ENCODE measurements around the gene PRR11.

Gene PRR11

DNA sequence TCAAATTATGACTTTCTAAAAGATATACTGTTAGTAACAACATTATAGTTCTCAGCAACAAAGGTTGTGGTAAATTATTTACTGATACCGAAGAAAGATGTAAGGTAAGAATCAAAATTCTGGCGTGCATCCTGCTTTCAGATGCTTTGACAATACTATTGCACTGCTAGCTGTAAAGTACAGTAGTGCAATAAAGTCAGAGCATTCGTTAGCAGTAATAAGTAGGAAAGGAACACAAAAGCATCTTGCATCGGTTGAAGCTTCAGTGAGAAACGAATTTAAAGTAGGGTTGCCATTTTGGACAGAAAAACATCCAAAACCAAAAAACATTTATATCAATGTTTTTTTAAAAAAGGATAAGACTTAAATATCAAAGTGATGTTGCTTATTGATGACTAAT, 4.5 kb upstream of the PRR11 start:
- Histone ChIP-seq H3K36me3 (ENCODE audit: control insufficient read depth in 5 of 5, insufficient read depth in 5 of 5, low read length in 5 of 5) (no peaks in the 10 kb centered on the region), H3K9ac (ENCODE audit: low read length in 5 of 5) (no peak overlapping the region), H3K4me3 (ENCODE audit: low read depth in 1 of 5, low read length in 5 of 5) (no peak overlapping the region), H3K4me1 (ENCODE audit: control insufficient read depth in 5 of 5, insufficient read depth in 5 of 5, low read length in 5 of 5) (peaks cover 2 to 19% (median 14%) of the 10 kb centered on the region in 5 donors), H3K27me3 (ENCODE audit: control insufficient read depth in 5 of 5, insufficient read depth in 4 of 5, low read length in 5 of 5) (no peaks in the 10 kb centered on the region), H3K27ac (ENCODE audit: low read depth, low read length) (no peak overlapping the region), H3K9me3 (ENCODE audit: control insufficient read depth in 5 of 5, low read length in 5 of 5) (no peaks in the 10 kb centered on the region)

DNA sequence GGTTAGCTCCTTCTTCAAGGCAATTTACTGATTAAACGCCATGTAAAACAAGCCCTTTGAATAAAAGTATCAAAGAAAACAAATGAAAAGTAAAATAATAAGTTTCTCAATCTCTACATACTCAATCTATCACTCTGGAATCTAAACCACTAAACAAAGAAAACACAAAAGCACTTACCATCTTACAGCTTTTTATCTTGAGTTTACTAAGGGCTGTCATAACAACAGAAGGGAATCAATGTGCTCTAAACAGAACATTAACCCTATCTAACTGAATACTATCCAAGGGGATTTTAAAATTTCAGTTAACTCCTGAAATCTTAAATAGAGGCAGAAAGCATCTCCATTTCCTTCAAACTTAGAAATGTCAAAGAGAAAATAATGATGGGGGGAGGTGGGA, 4.0 kb upstream of the PRR11 start:
- no peaks in the 10 kb centered on the region for H3K27me3 ChIP-seq (ENCODE audit: control insufficient read depth in 5 of 5, insufficient read depth in 4 of 5, low read length in 5 of 5)
- H3K4me1 ChIP-seq (ENCODE audit: control insufficient read depth in 5 of 5, insufficient read depth in 5 of 5, low read length in 5 of 5): peaks cover 3 to 23% (median 17%) of the 10 kb centered on the region in 5 donors
- peak overlapping the region in 1 of 5 donors; percentile 20 for H3K9ac ChIP-seq (ENCODE audit: low read length in 5 of 5)
- no peak overlapping the region for H3K27ac ChIP-seq (ENCODE audit: low read depth, low read length)
- H3K4me3 ChIP-seq (ENCODE audit: low read depth in 1 of 5, low read length in 5 of 5): no peak overlapping the region
- H3K36me3 ChIP-seq (ENCODE audit: control insufficient read depth in 5 of 5, insufficient read depth in 5 of 5, low read length in 5 of 5): no peaks in the 10 kb centered on the region
- H3K9me3 ChIP-seq (ENCODE audit: control insufficient read depth in 5 of 5, low read length in 5 of 5): no peaks in the 10 kb centered on the region

DNA sequence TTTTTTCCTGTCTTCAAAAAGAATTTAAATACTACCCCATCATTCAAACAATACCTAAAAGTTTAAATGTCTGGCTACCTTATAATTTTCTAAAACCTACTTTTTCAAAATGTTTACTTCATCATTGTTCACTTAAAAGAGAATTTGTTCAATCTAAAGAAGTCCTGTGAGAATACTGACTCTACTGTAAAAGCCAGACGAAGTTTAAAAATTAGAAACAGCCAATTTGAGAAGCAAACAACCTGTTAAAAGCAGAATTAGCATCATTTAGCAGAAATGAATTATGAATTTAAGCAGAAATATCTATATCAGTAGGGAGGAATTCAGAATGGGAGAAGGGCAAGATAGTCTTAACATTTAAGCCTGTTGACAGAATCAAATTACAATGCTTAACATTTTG, 2.6 kb upstream of the PRR11 start:
- Histone ChIP-seq H3K27ac (ENCODE audit: low read depth, low read length) (no peak overlapping the region), H3K4me1 (ENCODE audit: control insufficient read depth in 5 of 5, insufficient read depth in 5 of 5, low read length in 5 of 5) (peaks cover 3 to 23% (median 17%) of the 10 kb centered on the region in 5 donors), H3K9me3 (ENCODE audit: control insufficient read depth in 5 of 5, low read length in 5 of 5) (no peaks in the 10 kb centered on the region), H3K27me3 (ENCODE audit: control insufficient read depth in 5 of 5, insufficient read depth in 4 of 5, low read length in 5 of 5) (no peaks in the 10 kb centered on the region), H3K36me3 (ENCODE audit: control insufficient read depth in 5 of 5, insufficient read depth in 5 of 5, low read length in 5 of 5) (no peaks in the 10 kb centered on the region), H3K4me3 (ENCODE audit: low read depth in 1 of 5, low read length in 5 of 5) (no peak overlapping the region), H3K9ac (ENCODE audit: low read length in 5 of 5) (no peak overlapping the region)

DNA sequence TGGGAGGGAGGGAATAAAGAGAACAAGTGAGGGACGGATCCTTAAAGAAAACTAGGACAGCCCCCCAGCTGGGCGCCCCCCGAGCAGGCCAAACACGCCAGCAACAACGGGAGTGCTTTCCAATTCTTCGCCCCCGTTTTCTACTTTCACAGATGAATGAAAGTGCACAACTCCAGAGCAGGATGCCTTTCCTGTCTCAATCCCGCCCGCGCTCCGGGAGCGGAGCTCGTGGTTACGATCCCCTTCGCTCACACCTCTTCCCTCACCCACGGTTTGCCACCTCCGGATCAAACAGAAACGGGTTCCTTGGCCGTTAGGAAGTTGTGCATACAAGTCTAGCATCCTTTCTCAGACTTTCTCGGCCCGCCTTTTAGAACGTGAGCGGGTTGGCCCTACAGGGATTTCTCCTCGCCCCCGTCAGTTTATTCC, 1.2 kb upstream of the PRR11 start:
- Histone ChIP-seq H3K4me3 (ENCODE audit: low read depth in 1 of 5, low read length in 5 of 5) (peak overlapping the region; percentile 81 to 98 (median 89)), H3K27ac (ENCODE audit: low read depth, low read length) (peak overlapping the region; percentile 63), H3K9ac (ENCODE audit: low read length in 5 of 5) (peak overlapping the region; percentile 23 to 80 (median 75)), H3K4me1 (ENCODE audit: control insufficient read depth in 5 of 5, insufficient read depth in 5 of 5, low read length in 5 of 5) (peaks cover 3 to 23% (median 17%) of the 10 kb centered on the region in 5 donors), H3K27me3 (ENCODE audit: control insufficient read depth in 5 of 5, insufficient read depth in 4 of 5, low read length in 5 of 5) (no peaks in the 10 kb centered on the region), H3K36me3 (ENCODE audit: control insufficient read depth in 5 of 5, insufficient read depth in 5 of 5, low read length in 5 of 5) (no peaks in the 10 kb centered on the region), H3K9me3 (ENCODE audit: control insufficient read depth in 5 of 5, low read length in 5 of 5) (no peaks in the 10 kb centered on the region)

DNA sequence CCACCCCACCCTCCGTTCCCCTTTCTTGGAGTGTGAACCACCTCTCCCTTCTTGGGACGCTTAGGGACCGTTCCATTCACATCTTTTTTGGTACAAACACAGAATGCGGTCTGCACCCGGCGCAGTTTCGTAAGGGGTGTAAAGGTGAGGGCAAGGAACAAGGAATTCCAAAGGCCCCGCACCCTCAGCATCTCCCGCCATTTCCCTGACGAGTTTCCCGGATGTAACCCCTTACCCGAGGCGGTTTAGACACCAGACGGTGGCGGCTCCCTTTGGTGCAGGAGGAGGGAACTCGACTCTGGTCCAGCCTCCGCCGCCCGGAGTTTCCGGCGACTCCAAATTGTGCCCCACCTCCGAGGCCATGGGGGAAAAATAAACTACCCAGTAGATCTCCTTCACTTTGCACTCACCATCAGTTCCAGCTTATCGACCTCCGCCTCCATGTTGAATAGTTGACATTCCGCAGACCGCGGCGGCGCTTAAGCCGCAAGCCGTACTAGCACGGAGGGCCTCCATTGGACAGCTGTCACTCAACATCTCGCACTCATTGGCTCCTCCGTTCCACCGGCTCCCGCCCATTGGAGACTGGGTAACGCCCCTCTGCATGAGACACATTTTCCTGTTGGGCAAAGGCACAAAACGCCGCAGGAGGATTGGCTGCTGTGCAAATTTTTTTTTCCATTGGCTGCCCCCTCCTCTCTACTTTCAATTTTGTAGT, 666 bp upstream of the PRR11 start, which contains the start of gene SKA2:
SKA2 (minus strand) TSS at position 466 of the 718 bp plus-strand sequence; CDS start at position 443, 23 bp downstream.
- peak within 1 kb of the TSS; percentile 81 to 98 (median 89) for H3K4me3 ChIP-seq (ENCODE audit: low read depth in 1 of 5, low read length in 5 of 5)

DNA sequence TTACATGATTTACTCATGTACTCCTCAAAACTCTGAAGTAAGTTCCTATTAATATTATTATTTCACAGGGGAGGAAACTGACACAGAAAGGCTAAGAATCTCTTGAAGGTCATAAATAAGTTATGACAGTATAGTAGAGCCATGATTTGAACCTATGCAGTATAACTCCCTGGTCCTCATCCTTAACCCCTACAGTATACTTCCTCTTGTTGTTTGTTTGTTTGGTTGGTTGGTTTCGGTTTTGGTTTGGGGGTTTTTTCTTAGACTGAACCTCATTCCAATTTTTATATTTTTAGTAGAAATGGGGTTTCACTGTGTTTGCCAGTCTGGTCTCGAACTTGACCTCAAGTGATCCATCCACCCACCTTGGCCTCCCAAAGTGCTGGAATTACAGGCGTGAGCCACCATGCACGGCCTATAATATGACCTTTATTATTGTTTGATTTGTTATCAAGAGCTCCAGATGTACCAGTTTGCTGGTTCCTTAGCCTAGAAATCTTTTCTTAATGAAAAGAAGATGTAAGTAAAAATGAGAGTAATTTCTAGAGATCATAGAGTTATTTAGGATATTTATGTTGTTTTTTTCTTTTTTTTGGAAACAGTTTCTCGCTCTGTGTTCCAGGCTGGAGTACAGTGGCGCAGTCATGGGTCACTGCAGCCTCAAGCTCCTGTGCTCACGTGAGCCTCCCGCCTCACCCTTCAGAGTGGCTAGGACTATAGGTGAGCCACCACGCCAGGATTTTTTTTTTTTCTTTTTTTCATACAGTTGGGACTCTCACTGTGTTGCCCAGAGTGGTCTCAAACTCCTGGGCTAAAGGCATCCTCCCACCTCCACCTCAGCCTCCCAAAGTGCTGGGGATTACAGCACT, 4.8 kb downstream of the PRR11 start:
- H3K27ac ChIP-seq (ENCODE audit: low read depth, low read length): no peak overlapping the region
- no peak overlapping the region for H3K4me3 ChIP-seq (ENCODE audit: low read depth in 1 of 5, low read length in 5 of 5)
- no peaks in the 10 kb centered on the region for H3K36me3 ChIP-seq (ENCODE audit: control insufficient read depth in 5 of 5, insufficient read depth in 5 of 5, low read length in 5 of 5)
- H3K4me1 ChIP-seq (ENCODE audit: control insufficient read depth in 5 of 5, insufficient read depth in 5 of 5, low read length in 5 of 5): peaks cover 3 to 9% (median 8%) of the 10 kb centered on the region in 5 donors
- H3K9ac ChIP-seq (ENCODE audit: low read length in 5 of 5): no peak overlapping the region
- H3K9me3 ChIP-seq (ENCODE audit: control insufficient read depth in 5 of 5, low read length in 5 of 5): no peaks in the 10 kb centered on the region
- no peaks in the 10 kb centered on the region for H3K27me3 ChIP-seq (ENCODE audit: control insufficient read depth in 5 of 5, insufficient read depth in 4 of 5, low read length in 5 of 5)

More for the DNA sequence above, 666 bp upstream of the PRR11 start, which contains the start of gene SKA2:
- Histone ChIP-seq H3K9me3 (ENCODE audit: control insufficient read depth in 5 of 5, low read length in 5 of 5) (no peaks in the 10 kb centered on the region), H3K27ac (ENCODE audit: low read depth, low read length) (peak within 1 kb of the TSS; percentile 63), H3K27me3 (ENCODE audit: control insufficient read depth in 5 of 5, insufficient read depth in 4 of 5, low read length in 5 of 5) (no peaks in the 10 kb centered on the region), H3K4me1 (ENCODE audit: control insufficient read depth in 5 of 5, insufficient read depth in 5 of 5, low read length in 5 of 5) (peaks cover 3 to 23% (median 17%) of the 10 kb centered on the region in 5 donors), H3K36me3 (ENCODE audit: control insufficient read depth in 5 of 5, insufficient read depth in 5 of 5, low read length in 5 of 5) (no peaks in the 10 kb centered on the region), H3K9ac (ENCODE audit: low read length in 5 of 5) (peak within 1 kb of the TSS; percentile 52 to 80 (median 75))

DNA sequence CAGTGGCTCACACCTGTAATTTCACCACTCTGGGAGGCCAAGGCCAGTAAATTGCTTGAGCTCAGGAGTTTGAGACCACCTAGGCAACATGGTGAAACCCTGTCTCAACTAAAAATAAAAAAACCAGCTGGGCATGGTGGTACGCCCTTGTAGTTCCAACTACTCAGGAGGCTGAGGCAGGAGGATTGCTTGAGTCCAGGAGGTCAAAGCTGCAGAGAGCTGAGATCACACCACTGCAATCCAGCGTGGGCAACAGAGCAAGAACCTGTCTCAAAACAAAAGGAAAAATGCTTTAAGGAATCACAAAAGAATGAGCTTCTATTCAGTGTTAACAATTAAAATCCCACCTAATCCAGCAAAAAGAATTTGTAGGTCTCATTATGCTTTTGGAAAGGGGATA, 5.9 kb downstream of the PRR11 start:
- H3K36me3 ChIP-seq (ENCODE audit: control insufficient read depth in 5 of 5, insufficient read depth in 5 of 5, low read length in 5 of 5): no peaks in the 10 kb centered on the region
- H3K9ac ChIP-seq (ENCODE audit: low read length in 5 of 5): no peak overlapping the region
- no peaks in the 10 kb centered on the region for H3K27me3 ChIP-seq (ENCODE audit: control insufficient read depth in 5 of 5, insufficient read depth in 4 of 5, low read length in 5 of 5)
- H3K4me1 ChIP-seq (ENCODE audit: control insufficient read depth in 5 of 5, insufficient read depth in 5 of 5, low read length in 5 of 5): no peaks in the 10 kb centered on the region
- no peak overlapping the region for H3K4me3 ChIP-seq (ENCODE audit: low read depth in 1 of 5, low read length in 5 of 5)
- H3K9me3 ChIP-seq (ENCODE audit: control insufficient read depth in 5 of 5, low read length in 5 of 5): no peaks in the 10 kb centered on the region
- no peak overlapping the region for H3K27ac ChIP-seq (ENCODE audit: low read depth, low read length)

DNA sequence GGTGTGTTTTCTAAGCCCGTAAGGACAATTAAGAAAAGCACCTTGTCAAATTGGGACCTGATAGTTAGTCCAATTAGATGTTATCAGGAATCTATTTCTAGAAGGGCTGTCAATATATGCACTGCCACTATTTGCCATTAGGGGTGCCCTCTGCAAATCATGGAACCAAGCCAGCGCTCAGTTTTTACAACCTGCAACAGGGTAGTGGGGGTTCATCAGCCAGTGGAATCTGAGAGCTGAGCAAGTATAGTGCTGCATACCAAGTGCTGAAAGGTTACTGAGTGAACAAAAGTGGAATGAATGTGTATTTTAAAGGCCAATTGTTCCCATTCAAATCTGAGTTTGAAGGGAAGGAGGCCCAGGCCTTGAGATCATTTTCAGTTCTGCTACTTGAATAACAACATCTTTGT, 10.4 kb downstream of the PRR11 start:
- Histone ChIP-seq H3K4me1 (ENCODE audit: control insufficient read depth in 5 of 5, insufficient read depth in 5 of 5, low read length in 5 of 5) (no peaks in the 10 kb centered on the region), H3K36me3 (ENCODE audit: control insufficient read depth in 5 of 5, insufficient read depth in 5 of 5, low read length in 5 of 5) (no peaks in the 10 kb centered on the region), H3K27ac (ENCODE audit: low read depth, low read length) (no peak overlapping the region), H3K4me3 (ENCODE audit: low read depth in 1 of 5, low read length in 5 of 5) (no peak overlapping the region), H3K9ac (ENCODE audit: low read length in 5 of 5) (no peak overlapping the region), H3K27me3 (ENCODE audit: control insufficient read depth in 5 of 5, insufficient read depth in 4 of 5, low read length in 5 of 5) (no peaks in the 10 kb centered on the region), H3K9me3 (ENCODE audit: control insufficient read depth in 5 of 5, low read length in 5 of 5) (no peaks in the 10 kb centered on the region)

DNA sequence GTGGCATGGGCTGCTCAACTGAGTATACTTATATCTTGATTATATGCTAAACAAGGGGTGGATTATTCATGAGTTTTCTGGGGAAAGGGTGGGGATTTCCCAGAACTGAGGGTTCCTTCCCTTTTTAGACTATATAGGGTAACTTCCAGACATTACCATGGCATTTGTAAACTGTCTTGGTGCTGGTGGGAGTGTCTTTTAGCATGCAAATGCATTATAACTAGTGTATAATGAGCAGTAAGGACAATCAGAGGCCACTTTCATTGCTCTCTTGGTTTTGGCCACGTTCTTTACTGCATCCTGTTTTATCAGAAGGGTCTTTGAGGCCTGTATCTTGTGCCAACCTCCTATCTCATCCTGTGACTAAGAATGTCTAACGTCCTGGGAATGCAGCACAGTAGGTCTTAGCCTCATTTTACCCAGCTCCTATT, 12.0 kb downstream of the PRR11 start:
- H3K4me3 ChIP-seq (ENCODE audit: low read depth in 1 of 5, low read length in 5 of 5): no peak overlapping the region
- H3K36me3 ChIP-seq (ENCODE audit: control insufficient read depth in 5 of 5, insufficient read depth in 5 of 5, low read length in 5 of 5): no peaks in the 10 kb centered on the region
- no peak overlapping the region for H3K9ac ChIP-seq (ENCODE audit: low read length in 5 of 5)
- H3K9me3 ChIP-seq (ENCODE audit: control insufficient read depth in 5 of 5, low read length in 5 of 5): no peaks in the 10 kb centered on the region
- no peaks in the 10 kb centered on the region for H3K27me3 ChIP-seq (ENCODE audit: control insufficient read depth in 5 of 5, insufficient read depth in 4 of 5, low read length in 5 of 5)
- H3K27ac ChIP-seq (ENCODE audit: low read depth, low read length): no peak overlapping the region
- H3K4me1 ChIP-seq (ENCODE audit: control insufficient read depth in 5 of 5, insufficient read depth in 5 of 5, low read length in 5 of 5): no peaks in the 10 kb centered on the region
